ENCODE results near the gene C20orf144. TPM values are rescaled to one million over a fixed set of nuclear protein-coding genes. Genes with fewer than 3 reads are reported as not detected.
A peak's percentile ranks its signal among the peaks of the same experiment; 100 is the strongest.

C20orf144 gene
- total RNA-seq, 4 donors from 2014 or later: not detected

- DNase-seq: no peak
- Histone ChIP-seq H3K4me1 (peaks cover 21% of the 10 kb centered on the region in 2 donors), H3K9me3 (no peaks in the 10 kb centered on the region), H3K27me3 (no peaks in the 10 kb centered on the region), H3K4me3 (no peak overlapping the region), H3K36me3 (peaks cover 0 to 22% of the 10 kb centered on the region in 2 donors), H3K27ac (no peak overlapping the region)
- TF ChIP-seq CTCF (IDR thresholded peaks at IDR 0.05 in 4 of 5, conservative IDR thresholded peaks at IDR 0.05 in 1 of 5) (peak; percentile 57 to 73 (median 67)), POLR2A (IDR thresholded peaks at IDR 0.05) (no peak)
- intact Hi-C loops (cut with DNase I; ENCODE audit: low total_unique reads): no loop called here
- in situ Hi-C loops (cut with MboI; ENCODE audit: low sequenced_read_pairs in 4 of 4): loop anchor here in 2 of 4 donors (5.0 to 10.0 kb wide), 2 partner anchors 199 to 201 kb away; no protein-coding TSS in a partner anchor
- peak; percentile 33 to 48 for ATAC-seq
Measured at GRCh38 chr20:33653218-33653899, 8.8 kb upstream of the C20orf144 start.

GRCh38 chr20:33653900-33654596 is 8.1 kb upstream of the C20orf144 start:
- no peaks in the 10 kb centered on the region for H3K27me3 ChIP-seq
- ATAC-seq (no peak), DNase-seq (no peak)
- no peaks in the 10 kb centered on the region for H3K9me3 ChIP-seq
- peaks cover 14% of the 10 kb centered on the region in 2 donors for H3K4me1 ChIP-seq
- TF ChIP-seq CTCF (IDR thresholded peaks at IDR 0.05 in 4 of 5, conservative IDR thresholded peaks at IDR 0.05 in 1 of 5) (no peak), POLR2A (IDR thresholded peaks at IDR 0.05) (no peak)
- in situ Hi-C loops (cut with MboI; ENCODE audit: low sequenced_read_pairs in 4 of 4) (loop anchor here in 2 of 4 donors (5.0 to 10.0 kb wide), 2 partner anchors 199 to 202 kb away; no protein-coding TSS in a partner anchor), intact Hi-C loops (cut with DNase I; ENCODE audit: low total_unique reads) (no loop called here)
- H3K27ac ChIP-seq: no peak overlapping the region
- no peak overlapping the region for H3K4me3 ChIP-seq
- H3K36me3 ChIP-seq: peaks cover 0 to 27% of the 10 kb centered on the region in 2 donors

- TF ChIP-seq CTCF (IDR thresholded peaks at IDR 0.05 in 4 of 5, conservative IDR thresholded peaks at IDR 0.05 in 1 of 5) (no peak), POLR2A (IDR thresholded peaks at IDR 0.05) (no peak)
- in situ Hi-C loops (cut with MboI; ENCODE audit: low sequenced_read_pairs in 4 of 4): loop anchor here in 2 of 4 donors (5.0 to 10.0 kb wide), 2 partner anchors 200 to 202 kb away; no protein-coding TSS in a partner anchor
Measured at GRCh38 chr20:33654680-33655161, 7.4 kb upstream of the C20orf144 start.

GRCh38 chr20:33655164-33655563 is 7.0 kb upstream of the C20orf144 start:
- Histone ChIP-seq H3K27me3 (no peaks in the 10 kb centered on the region), H3K36me3 (peaks cover 0 to 39% of the 10 kb centered on the region in 2 donors), H3K27ac (no peak overlapping the region), H3K4me1 (peaks cover 7 to 8% of the 10 kb centered on the region in 2 donors), H3K9me3 (no peaks in the 10 kb centered on the region), H3K4me3 (no peak overlapping the region)
- TF ChIP-seq CTCF (IDR thresholded peaks at IDR 0.05 in 4 of 5, conservative IDR thresholded peaks at IDR 0.05 in 1 of 5) (no peak), POLR2A (IDR thresholded peaks at IDR 0.05) (no peak)
- intact Hi-C loops (cut with DNase I; ENCODE audit: low total_unique reads): no loop called here
- ATAC-seq: no peak
- in situ Hi-C loops (cut with MboI; ENCODE audit: low sequenced_read_pairs in 4 of 4): loop anchor here in 1 of 4 donors (10.0 kb wide), 1 partner anchor 200 kb away; no protein-coding TSS in a partner anchor
- no peak for DNase-seq

More at GRCh38 chr20:33654680-33655161, 7.4 kb upstream of the C20orf144 start:
- Histone ChIP-seq H3K27me3 (no peaks in the 10 kb centered on the region), H3K4me1 (peaks cover 7 to 8% of the 10 kb centered on the region in 2 donors), H3K36me3 (peaks cover 0 to 34% of the 10 kb centered on the region in 2 donors), H3K4me3 (no peak overlapping the region), H3K27ac (no peak overlapping the region), H3K9me3 (no peaks in the 10 kb centered on the region)
- ATAC-seq: no peak
- no peak for DNase-seq
- intact Hi-C loops (cut with DNase I; ENCODE audit: low total_unique reads): no loop called here
